HG03045 (cell line): ENCODE data around the gene CORO1C.

Experiments
- ATAC-seq: cut with Tn5 transposase; IDR thresholded peaks from one replicate; pipeline ENCODE4 v1.9.1; 2021; ENCODE audit warnings: mild to moderate bottlenecking, moderate library complexity; ENCODE audit not compliant: unreplicated experiment

Gene CORO1C

DNA sequence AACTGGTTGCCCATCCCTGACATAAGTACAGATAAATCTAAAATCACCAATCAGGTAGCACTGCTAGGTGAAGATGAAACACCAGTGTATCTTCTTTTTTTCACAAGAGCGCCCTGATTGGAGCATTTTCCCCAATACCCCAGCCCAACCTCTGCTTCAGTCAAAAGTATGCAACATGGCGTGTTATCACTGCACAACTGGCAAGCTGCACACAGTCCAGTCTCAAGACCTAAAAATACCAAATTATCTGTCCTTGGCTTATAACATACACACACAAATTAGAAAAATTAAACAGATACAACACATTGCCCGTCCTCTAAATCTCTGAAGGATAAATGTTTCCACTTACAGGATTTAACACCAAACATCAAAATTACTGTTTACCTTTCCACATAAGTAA, 77.4 kb downstream of the CORO1C start:
- no peak for ATAC-seq

DNA sequence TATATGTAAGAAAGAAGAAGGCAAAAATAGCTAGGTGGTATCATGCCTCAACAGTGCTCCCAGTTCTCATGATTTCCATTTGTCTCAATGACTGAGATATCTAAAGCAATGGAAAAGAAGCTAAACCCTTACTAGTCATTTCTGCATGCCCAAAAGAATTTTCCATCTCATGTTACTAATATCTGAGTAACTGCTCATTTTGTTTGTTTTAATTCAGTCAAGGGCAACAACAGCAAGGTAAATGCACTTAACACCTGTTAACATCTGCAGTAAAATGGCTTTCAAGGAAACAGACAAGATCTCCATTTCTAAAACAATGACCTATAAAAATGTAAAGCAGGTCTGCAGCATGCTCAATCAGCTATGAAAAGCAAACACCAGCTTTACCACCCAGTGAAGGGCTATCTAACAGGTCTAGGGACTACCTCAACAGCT, 78.2 kb downstream of the CORO1C start:
- ATAC-seq: no peak

DNA sequence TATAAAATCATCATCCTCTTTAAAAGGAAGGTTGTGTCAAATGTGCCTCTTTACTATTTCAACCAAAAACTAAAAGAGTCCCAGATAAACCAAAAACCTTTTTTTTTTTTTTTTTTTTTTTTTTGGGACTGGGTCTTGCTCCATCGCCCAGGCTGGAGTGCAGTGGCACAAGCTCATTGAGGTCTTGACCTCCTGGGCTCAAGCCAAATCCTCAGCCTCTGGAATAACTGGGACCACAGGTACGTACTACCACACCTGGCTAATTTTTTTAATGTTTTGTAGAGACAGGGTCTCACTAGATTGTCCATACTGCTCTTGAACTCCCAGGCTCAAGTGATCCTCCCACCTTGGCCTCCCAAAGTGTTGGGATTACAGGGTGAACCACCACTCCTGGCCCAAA, 81.2 kb downstream of the CORO1C start:
- no peak for ATAC-seq

DNA sequence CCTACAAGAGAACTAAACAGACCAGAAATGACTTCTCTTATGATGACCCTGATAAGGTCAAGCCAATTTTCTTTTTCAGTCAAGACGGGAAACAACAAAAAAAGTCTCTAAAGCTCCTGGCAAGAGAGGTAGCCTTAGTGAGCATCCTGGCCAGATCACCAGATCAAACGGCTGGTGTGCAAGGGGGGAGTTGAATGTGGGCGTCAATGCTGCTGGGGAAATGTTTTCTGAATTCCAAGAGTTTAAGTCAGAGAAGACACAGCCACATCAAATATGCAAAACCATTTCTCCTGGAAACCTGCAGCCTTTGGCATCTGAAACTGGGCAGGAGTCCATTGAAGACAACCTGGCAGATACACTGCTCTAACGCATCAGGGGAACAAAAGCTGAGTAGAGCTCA, 81.6 kb downstream of the CORO1C start:
- ATAC-seq: no peak

DNA sequence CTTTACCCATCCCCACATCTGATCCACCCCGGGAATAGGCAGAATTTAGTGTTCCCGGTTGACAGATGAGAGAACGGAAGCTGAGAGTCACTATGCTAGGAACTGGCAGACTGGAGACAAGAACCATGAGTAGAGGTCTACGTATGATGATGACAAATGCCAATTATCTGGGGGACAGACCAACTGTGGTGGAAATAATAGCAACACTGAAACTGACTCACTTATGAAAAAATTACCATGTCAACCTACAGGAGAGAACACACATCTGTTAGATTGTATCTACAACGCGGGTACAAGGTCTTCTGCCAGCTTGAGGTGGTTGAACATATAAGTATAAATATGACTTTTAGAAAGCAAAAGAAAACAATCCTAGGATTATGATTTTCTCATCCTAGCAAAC, 82.2 kb downstream of the CORO1C start:
- no peak for ATAC-seq

DNA sequence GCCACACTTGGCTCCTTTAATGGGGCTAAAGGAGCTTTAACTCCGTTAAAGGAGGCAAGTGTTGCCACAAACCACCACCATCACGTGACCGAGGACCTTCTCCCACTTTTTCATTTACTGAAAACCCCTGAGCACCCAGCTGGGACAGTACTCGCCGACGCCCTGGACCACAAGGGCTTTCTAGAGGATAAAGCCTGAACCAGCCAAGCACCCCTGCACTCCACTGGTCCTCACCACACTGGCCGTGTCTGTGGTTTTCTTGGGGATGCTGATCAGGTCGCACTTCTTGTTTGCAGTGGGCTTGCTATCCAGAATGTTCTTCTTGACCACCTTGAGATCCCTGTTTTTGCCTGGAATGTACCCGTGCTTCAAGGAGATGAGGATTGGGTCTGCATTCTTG, 82.9 kb downstream of the CORO1C start:
- ATAC-seq: no peak

DNA sequence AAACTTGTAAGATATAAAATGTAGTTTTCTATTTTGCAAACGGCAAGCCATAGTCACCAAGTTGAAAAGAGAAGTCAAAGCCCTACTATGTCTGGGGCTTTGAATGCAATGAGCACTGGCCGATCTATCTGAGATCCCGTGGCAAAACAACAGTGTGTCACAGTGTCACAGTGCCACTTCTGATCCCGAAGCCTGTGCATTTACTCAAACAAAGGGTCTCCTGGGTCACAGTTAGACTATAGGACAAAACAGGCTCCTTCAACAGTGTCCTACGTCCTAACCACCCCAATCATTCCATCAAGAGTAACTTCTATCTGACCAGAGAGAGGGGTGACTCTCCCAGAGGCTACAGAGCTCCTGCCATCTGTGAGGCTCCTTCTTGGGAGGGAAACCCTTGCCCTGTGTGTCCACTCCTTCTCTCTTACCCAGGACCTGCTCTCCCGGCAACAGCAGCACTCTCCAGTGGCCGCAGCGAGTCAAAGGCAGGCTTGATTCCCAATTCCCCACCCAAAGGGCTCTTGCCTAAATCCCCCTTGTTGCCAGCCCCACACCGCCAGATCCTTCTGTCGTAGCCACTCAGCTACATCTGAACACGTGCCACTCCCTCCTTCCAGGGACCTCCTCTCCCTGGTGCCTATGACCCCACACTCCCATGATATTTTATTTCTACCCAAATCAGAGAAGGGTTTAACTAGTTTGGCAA, 83.6 kb downstream of the CORO1C start:
- ATAC-seq: no peak

GRCh38 chr12:108646600-108647579, 84.4 kb downstream of the CORO1C start:
- no peak for ATAC-seq

DNA sequence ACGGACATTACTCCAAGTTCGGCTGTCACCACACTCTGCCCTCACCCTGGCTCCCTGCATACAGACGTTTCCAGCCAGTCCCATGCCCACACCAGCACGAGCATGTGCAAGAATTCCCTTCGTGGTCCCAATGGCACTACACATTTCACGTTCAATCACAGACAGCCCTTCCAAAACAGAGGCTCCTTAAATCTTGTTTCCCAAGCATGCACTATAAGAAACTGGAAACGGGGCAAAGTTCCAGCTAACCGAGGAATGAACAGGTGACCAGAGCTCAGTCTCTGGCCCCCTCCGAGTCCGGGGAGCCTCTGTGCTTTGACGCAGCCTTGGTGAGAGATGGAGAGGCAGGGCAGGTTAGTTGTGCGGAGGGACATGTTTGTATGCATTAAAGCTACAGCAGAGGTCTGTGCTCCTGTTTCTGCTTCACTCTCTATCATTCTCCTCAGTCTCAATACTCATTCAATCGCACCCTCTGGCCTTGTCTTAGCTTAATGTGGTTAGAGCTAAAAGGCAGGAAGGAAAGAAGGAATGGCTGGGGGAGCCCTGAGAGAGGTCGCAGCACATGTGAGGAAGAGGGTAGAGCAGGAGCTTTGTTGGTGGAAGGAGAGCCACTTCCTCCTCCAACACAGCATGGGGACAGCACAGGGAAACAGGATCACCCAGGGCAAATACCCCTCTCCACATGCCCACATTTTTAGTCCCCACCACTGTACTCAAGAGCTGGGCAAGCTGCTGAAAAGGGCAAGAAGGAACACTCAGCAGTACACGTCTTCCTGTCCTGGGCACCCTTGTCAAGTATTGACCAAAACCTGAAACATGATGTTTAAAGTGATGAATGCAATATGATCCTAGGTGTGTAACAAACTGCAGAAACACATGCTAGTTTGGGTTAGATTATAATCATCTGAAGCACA, 85.4 kb downstream of the CORO1C start:
- ATAC-seq: no peak

DNA sequence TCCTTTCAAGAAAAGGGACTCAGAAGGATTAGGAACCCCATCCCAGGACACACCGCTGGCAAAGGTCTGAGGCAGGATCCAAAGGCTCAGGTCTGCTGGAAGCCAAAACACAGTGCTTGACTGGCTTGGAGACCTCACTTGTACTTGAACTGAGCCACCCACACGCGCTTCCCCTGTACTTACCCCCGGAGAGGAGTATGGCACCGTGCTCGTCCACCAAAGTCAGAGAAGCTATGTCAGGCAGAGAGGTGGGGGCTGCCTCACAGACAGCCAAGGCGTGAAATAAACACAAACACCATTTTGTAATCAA, 86.6 kb downstream of the CORO1C start:
- ATAC-seq: no peak

DNA sequence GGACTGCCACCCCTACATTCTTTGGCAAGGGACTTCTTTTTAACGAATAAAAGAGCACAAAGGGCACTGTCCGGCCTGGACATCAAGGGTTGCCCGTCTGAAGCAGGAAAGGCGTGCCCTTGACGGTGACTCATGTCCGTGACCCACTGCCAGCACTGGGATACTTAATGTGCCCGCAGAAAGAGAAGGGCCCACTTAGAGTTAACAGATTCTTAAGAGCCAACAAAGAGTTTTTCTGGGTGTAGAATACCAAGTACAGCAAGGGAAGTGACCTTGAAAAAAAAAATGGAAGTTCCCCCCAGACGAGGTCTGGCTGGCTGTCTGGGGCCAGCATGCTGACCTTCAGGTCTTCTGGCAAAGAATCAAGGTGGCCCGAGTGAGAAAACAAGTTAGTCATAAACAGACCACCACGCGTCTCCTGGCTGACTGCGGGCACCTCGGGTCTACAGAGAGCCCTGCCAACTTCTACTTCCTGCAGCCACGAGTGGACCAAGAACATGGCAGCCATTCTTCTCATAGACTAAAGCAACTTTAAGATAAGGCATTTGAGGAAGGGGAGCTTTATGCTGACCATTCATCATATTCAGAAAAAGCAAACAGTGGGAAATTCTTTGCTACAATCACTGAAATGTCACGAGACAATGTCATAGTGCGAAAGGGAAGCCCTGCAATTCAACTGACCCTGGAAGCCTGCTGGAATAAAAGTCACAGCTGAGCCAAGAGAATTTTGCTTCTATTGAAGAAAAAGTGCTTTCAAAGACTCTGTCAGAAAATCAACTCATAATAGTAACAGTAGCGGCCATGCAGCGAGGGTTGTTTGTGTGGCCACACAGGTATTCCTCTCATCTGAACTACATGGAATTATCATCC, 87.1 kb downstream of the CORO1C start:
- no peak for ATAC-seq

DNA sequence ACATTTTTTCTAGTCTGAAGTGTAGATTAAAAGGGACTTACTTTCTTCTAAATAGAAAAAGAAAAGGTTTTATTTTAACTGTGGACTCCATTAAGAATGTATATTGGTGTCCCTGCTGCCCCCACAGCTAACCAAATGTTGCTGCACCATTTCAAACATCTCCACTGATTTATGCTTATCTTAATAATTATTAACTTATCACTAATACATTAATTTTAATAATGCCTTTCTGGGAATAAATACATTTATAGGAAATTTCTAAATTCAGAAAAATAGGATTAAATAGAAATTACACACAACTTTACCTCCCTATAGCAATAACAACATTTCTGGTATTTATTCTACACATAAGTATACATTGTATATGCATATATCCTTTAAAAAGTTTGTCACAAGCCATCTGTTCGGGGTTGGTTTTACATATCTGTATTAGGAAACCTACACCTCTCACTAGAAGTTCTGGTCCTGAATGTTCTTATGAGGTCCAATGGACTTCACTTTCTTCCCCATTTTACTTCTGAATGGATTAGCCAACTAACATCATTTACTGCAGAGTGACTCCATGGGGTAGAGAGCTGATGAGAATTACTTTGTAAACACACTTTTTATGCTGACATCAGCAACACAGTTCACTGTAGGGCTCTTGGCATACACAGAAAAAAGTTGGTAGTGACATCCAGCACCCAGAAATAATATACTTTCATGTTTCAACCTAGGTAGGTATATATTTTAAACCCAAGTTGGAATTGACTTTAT, 88.2 kb downstream of the CORO1C start:
- no peak for ATAC-seq

GRCh38 chr12:108642269-108642870, 88.9 kb downstream of the CORO1C start:
- ATAC-seq: no peak

DNA sequence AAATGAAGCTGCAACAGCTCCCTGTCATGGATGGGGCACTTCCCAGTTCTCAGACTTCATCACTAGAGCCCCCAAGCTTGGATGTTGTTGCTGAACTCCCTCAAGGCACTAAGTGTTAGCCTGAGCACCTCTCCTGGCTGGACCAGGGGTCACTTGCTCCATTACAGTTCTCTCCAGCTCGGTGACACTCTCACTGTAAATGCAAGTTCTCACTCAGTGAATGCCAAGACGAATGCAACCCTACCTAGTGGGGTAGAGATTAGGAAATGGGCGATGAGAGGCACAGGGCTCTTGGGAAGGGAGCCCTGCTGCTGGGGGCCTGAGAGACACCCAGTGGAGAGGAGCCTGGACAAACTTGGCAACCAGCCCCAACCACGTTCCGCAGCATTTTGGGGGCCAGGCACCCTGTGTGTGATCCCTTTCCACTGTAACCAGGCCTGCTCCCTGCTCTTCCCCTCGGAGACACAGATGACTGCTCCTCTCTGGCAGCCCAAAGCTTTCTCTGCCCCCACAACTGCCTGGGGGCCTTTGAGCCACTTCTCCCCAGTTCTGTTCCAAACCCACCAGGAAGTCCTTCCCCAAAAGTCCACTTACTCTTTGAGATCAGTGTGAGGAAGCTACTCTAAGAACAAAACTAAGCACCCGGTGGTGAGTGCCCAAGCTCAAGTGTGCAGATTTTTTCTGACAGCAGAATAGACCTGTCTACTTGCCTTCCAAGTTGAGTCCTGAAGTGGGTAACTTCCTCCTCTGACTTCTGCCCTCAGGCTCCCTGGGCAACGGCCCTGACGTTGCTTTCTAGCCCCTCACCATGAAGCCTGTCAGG, 89.7 kb downstream of the CORO1C start:
- ATAC-seq: no peak

- ATAC-seq: no peak
These were observed 90.4 kb downstream of the CORO1C start for GRCh38 chr12:108640802-108641445.

GRCh38 chr12:108638997-108639822, 92.1 kb downstream of the CORO1C start:
- no peak for ATAC-seq
